Brain pericyte (primary cell): ENCODE results near the gene MAPK8IP1.

Experiments
- DNase-seq: peaks from one replicate; pipeline ENCODE4 v3.0.0-alpha.2; 2012; ENCODE audit warnings: low read depth, low spot score

MAPK8IP1 gene

GRCh38 chr11:45926001-45926401, 40.5 kb downstream of the MAPK8IP1 start:
- no peak for DNase-seq

GRCh38 chr11:45926536-45927331, 41.3 kb downstream of the MAPK8IP1 start:
- DNase-seq, result no peak

- DNase-seq, result no peak
Measured at GRCh38 chr11:45927332-45927683, 41.9 kb downstream of the MAPK8IP1 start.

- no peak for DNase-seq
Measured at GRCh38 chr11:45927684-45928413, 42.4 kb downstream of the MAPK8IP1 start.

- DNase-seq, result no peak
Measured at GRCh38 chr11:45928535-45929215, 43.2 kb downstream of the MAPK8IP1 start.

GRCh38 chr11:45929486-45930030, 44.1 kb downstream of the MAPK8IP1 start:
- DNase-seq, result no peak

GRCh38 chr11:45930031-45930794, 44.8 kb downstream of the MAPK8IP1 start:
- no peak for DNase-seq

GRCh38 chr11:45930951-45931570, 45.6 kb downstream of the MAPK8IP1 start:
- no peak for DNase-seq

GRCh38 chr11:45931739-45932138, 46.3 kb downstream of the MAPK8IP1 start:
- no peak for DNase-seq

GRCh38 chr11:45932217-45932616, 46.8 kb downstream of the MAPK8IP1 start:
- DNase-seq, result no peak

GRCh38 chr11:45933131-45933831, 47.8 kb downstream of the MAPK8IP1 start:
- no peak for DNase-seq

- no peak for DNase-seq
Measured at GRCh38 chr11:45933846-45934579, 48.6 kb downstream of the MAPK8IP1 start.

GRCh38 chr11:45934580-45935318, 49.3 kb downstream of the MAPK8IP1 start:
- no peak for DNase-seq

GRCh38 chr11:45935349-45936064, 50.1 kb downstream of the MAPK8IP1 start:
- DNase-seq, result no peak

GRCh38 chr11:45936511-45937054, 51.1 kb downstream of the MAPK8IP1 start:
- no peak for DNase-seq

GRCh38 chr11:45937916-45938315, 52.5 kb downstream of the MAPK8IP1 start:
- DNase-seq, result no peak

GRCh38 chr11:45939836-45940235, 54.4 kb downstream of the MAPK8IP1 start:
- no peak for DNase-seq

GRCh38 chr11:45941285-45941684, 55.8 kb downstream of the MAPK8IP1 start:
- DNase-seq, result no peak
